ENCODE data around the gene SLC39A11. TPM values are rescaled to one million over a fixed set of nuclear protein-coding genes. Genes with fewer than 3 reads are reported as not detected.

The SLC39A11 gene
- polyA plus RNA-seq, 1 of the 3 experiments (the other 2 are of a cell fraction) = 23.5 TPM

DNA sequence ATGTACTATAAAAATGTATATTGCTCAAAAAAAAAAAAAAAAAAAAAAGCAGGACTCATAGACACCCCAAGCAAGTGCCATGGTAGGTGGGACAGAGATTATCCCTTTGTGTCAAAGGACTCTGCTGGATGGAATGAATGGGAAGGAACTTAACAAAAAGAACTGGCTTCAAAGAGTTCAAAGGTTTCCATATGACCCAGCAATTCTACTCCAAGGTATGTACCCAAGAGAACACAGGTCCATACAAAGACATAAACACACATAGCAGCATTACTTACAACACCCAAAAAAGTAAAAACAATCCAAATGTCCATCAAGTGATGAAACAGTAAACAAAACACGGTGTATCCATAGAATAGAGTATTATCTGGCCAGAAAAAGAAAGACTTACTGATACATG lies 255.2 kb downstream of the SLC39A11 start:
- H3K4me1 ChIP-seq (ENCODE audit: control insufficient read depth in 1 of 2, insufficient read depth in 2 of 2, low read depth in 1 of 2, low read length in 1 of 2) = no peaks in the 10 kb centered on the region
- no peaks in the 10 kb centered on the region for H3K79me2 ChIP-seq (ENCODE audit: insufficient read depth)
- no peak overlapping the region for H3K4me2 ChIP-seq
- TF ChIP-seq CHD2 (IDR thresholded peaks at IDR 0.05; ENCODE audit: low read length, partially characterized antibody) (no peak), GABPA (IDR thresholded peaks at IDR 0.05; ENCODE audit: low read depth) (no peak), NRF1 (IDR thresholded peaks at IDR 0.05; ENCODE audit: low read depth, low read length) (no peak), FOSL2 (IDR thresholded peaks at IDR 0.05; ENCODE audit: borderline replicate concordance, low read depth) (no peak), ELF1 (IDR thresholded peaks at IDR 0.05) (no peak), POLR2AphosphoS5 (IDR thresholded peaks at IDR 0.05; ENCODE audit: low read depth, low read length) (no peak)
- WGBS (ENCODE audit: low lambda C conversion rate) = 93% methylated on average over 1 of the region's 1 CpG
- ChIA-PET CTCF (no interaction called here), POLR2A (no interaction called here)
- H3K9me2 ChIP-seq = no peaks in the 10 kb centered on the region
- peaks cover 0 to 7% of the 10 kb centered on the region in 2 experiments for H3K36me3 ChIP-seq (replicated peaks in 1 of 2; ENCODE audit: control insufficient read depth in 1 of 2, insufficient read depth in 2 of 2, low read length in 1 of 2)
- no peak for DNase-seq
- H2AFZ ChIP-seq (ENCODE audit: low read depth) = no peak overlapping the region
- H3K9ac ChIP-seq = no peak overlapping the region
- H4K20me1 ChIP-seq (ENCODE audit: insufficient read depth) = no peaks in the 10 kb centered on the region
- H3K9me3 ChIP-seq = no peaks in the 10 kb centered on the region
- no peak overlapping the region for H3K27ac ChIP-seq (ENCODE audit: low read depth in 2 of 2, low read length in 1 of 2)
- H3K4me3 ChIP-seq (ENCODE audit: low read depth in 2 of 2, low read length in 1 of 2) = no peak overlapping the region
- no peaks in the 10 kb centered on the region for H3K27me3 ChIP-seq (ENCODE audit: insufficient read depth)
- H3F3A ChIP-seq (replicated peaks; ENCODE audit: insufficient read depth) = no peaks in the 10 kb centered on the region

DNA sequence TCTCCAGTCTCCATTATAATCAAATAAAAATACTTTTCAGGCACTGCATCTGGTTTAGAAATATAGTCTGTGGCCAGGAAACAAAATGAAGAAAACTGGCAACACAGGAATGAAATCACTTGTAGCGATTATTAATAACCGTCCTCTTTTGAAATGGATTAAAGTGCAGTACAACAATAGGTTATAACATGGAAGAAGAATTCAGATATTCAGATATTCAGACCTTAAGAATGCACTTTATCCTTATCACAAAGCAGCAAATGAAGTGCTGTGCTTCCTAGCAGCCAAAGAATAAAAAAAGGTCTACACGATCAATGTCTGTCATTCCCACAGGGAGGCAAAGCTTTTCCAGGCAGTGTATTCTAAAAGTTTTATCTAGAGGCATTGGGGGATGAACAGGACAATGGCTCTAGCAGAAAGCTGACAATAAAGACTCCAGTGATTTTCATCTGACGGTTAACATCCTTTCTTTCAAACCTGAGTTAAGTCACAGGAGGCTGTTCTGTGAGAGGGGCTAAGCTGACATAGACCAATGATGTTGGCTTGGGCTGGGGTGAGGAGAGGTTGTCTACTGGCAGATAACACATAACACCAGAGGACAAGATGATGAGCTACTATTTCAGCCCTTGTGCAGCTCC lies 259.2 kb downstream of the SLC39A11 start:
- no peak overlapping the region for H3K9ac ChIP-seq
- TF ChIP-seq RAD21 (IDR thresholded peaks at IDR 0.05; ENCODE audit: low read length) (no peak), SIN3A (IDR thresholded peaks at IDR 0.05; ENCODE audit: borderline replicate concordance, low read depth, low read length) (no peak), NFIC (IDR thresholded peaks at IDR 0.05; ENCODE audit: borderline replicate concordance) (no peak), CHD2 (IDR thresholded peaks at IDR 0.05; ENCODE audit: low read length, partially characterized antibody) (no peak)
- DNase-seq = no peak
- H3K79me2 ChIP-seq (ENCODE audit: insufficient read depth) = no peaks in the 10 kb centered on the region
- H3K27me3 ChIP-seq (ENCODE audit: insufficient read depth) = no peaks in the 10 kb centered on the region
- ChIA-PET CTCF (interaction anchor here (0.6 to 2.2 kb wide), 4 partner anchors 10 to 358 kb away, joined by 3 to 8 read pairs (median 4); no protein-coding TSS in a partner anchor), POLR2A (no interaction called here)
- WGBS (ENCODE audit: low lambda C conversion rate) = 89% methylated on average over 4 of the region's 4 CpGs
- no peak overlapping the region for H2AFZ ChIP-seq (ENCODE audit: low read depth)
- no peaks in the 10 kb centered on the region for H3K9me3 ChIP-seq
- no peaks in the 10 kb centered on the region for H4K20me1 ChIP-seq (ENCODE audit: insufficient read depth)
- no peaks in the 10 kb centered on the region for H3K9me2 ChIP-seq
- no peaks in the 10 kb centered on the region for H3K4me1 ChIP-seq (ENCODE audit: control insufficient read depth in 1 of 2, insufficient read depth in 2 of 2, low read depth in 1 of 2, low read length in 1 of 2)
- no peak overlapping the region for H3K4me3 ChIP-seq (ENCODE audit: low read depth in 2 of 2, low read length in 1 of 2)
- no peaks in the 10 kb centered on the region for H3K36me3 ChIP-seq (replicated peaks in 1 of 2; ENCODE audit: control insufficient read depth in 1 of 2, insufficient read depth in 2 of 2, low read length in 1 of 2)
- no peak overlapping the region for H3K27ac ChIP-seq (ENCODE audit: low read depth in 2 of 2, low read length in 1 of 2)
- no peak overlapping the region for H3K4me2 ChIP-seq
- H3F3A ChIP-seq (replicated peaks; ENCODE audit: insufficient read depth) = no peaks in the 10 kb centered on the region

DNA sequence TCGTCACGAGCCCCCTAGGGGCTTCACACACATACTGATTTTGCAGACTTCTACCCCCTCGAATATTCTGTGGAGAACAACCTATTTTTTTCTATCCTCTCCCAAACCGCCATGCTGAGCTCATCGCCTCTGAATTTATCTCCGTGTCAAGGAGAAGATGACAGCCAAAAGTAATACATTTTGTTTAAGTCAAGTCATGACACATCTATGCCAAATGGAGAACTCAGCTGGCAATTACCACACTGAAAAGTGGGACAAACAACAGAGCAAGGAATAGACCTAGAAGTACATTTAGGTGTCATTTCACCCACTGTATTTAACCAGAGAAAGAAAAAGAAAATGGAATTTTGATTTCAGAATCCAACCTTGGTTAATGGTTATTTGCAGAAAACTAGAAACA lies 260.2 kb downstream of the SLC39A11 start:
- Histone ChIP-seq H3K4me1 (ENCODE audit: control insufficient read depth in 1 of 2, insufficient read depth in 2 of 2, low read depth in 1 of 2, low read length in 1 of 2) (no peaks in the 10 kb centered on the region), H3K79me2 (ENCODE audit: insufficient read depth) (no peaks in the 10 kb centered on the region), H3K9me2 (no peaks in the 10 kb centered on the region), H3K4me3 (ENCODE audit: low read depth in 2 of 2, low read length in 1 of 2) (no peak overlapping the region), H3K4me2 (no peak overlapping the region), H3K9me3 (no peaks in the 10 kb centered on the region), H2AFZ (ENCODE audit: low read depth) (no peak overlapping the region), H3K36me3 (replicated peaks in 1 of 2; ENCODE audit: control insufficient read depth in 1 of 2, insufficient read depth in 2 of 2, low read length in 1 of 2) (no peaks in the 10 kb centered on the region), H3F3A (replicated peaks; ENCODE audit: insufficient read depth) (no peaks in the 10 kb centered on the region), H3K27ac (ENCODE audit: low read depth in 2 of 2, low read length in 1 of 2) (no peak overlapping the region), H3K9ac (no peak overlapping the region), H4K20me1 (ENCODE audit: insufficient read depth) (no peaks in the 10 kb centered on the region), H3K27me3 (ENCODE audit: insufficient read depth) (no peaks in the 10 kb centered on the region)
- ChIA-PET POLR2A (no interaction called here), CTCF (interaction anchor here (1.7 to 2.2 kb wide), 3 partner anchors 9 to 275 kb away, joined by 4 to 8 read pairs (median 5); no protein-coding TSS in a partner anchor)
- WGBS (ENCODE audit: low lambda C conversion rate) = 88% methylated on average over 6 of the region's 6 CpGs
- DNase-seq = no peak
- TF ChIP-seq ELF1 (IDR thresholded peaks at IDR 0.05) (no peak), MEF2A (IDR thresholded peaks at IDR 0.05; ENCODE audit: borderline replicate concordance, low read depth) (no peak), FOSL2 (IDR thresholded peaks at IDR 0.05; ENCODE audit: borderline replicate concordance, low read depth) (no peak), MXI1 (IDR thresholded peaks at IDR 0.05; ENCODE audit: low read depth, low read length) (no peak), TCF12 (IDR thresholded peaks at IDR 0.05) (no peak), EZH2phosphoT487 (IDR thresholded peaks at IDR 0.05; ENCODE audit: borderline replicate concordance, low read depth) (no peak), POLR2AphosphoS5 (IDR thresholded peaks at IDR 0.05; ENCODE audit: low read depth, low read length) (no peak), NFIC (IDR thresholded peaks at IDR 0.05; ENCODE audit: borderline replicate concordance) (no peak), RCOR1 (IDR thresholded peaks at IDR 0.05; ENCODE audit: low read length) (no peak), EP300 (IDR thresholded peaks at IDR 0.05; ENCODE audit: borderline replicate concordance in 1 of 2, low read depth in 1 of 2, low read length in 1 of 2) (no peak), FOXM1 (IDR thresholded peaks at IDR 0.05; ENCODE audit: low read depth) (no peak)
- TF ChIP-seq, protein P1, sequence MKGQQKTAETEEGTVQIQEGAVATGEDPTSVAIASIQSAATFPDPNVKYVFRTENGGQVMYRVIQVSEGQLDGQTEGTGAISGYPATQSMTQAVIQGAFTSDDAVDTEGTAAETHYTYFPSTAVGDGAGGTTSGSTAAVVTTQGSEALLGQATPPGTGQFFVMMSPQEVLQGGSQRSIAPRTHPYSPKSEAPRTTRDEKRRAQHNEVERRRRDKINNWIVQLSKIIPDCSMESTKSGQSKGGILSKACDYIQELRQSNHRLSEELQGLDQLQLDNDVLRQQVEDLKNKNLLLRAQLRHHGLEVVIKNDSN (IDR thresholded peaks at IDR 0.05; ENCODE audit: borderline replicate concordance, low read depth) = no peak
- TF ChIP-seq, protein P2, sequence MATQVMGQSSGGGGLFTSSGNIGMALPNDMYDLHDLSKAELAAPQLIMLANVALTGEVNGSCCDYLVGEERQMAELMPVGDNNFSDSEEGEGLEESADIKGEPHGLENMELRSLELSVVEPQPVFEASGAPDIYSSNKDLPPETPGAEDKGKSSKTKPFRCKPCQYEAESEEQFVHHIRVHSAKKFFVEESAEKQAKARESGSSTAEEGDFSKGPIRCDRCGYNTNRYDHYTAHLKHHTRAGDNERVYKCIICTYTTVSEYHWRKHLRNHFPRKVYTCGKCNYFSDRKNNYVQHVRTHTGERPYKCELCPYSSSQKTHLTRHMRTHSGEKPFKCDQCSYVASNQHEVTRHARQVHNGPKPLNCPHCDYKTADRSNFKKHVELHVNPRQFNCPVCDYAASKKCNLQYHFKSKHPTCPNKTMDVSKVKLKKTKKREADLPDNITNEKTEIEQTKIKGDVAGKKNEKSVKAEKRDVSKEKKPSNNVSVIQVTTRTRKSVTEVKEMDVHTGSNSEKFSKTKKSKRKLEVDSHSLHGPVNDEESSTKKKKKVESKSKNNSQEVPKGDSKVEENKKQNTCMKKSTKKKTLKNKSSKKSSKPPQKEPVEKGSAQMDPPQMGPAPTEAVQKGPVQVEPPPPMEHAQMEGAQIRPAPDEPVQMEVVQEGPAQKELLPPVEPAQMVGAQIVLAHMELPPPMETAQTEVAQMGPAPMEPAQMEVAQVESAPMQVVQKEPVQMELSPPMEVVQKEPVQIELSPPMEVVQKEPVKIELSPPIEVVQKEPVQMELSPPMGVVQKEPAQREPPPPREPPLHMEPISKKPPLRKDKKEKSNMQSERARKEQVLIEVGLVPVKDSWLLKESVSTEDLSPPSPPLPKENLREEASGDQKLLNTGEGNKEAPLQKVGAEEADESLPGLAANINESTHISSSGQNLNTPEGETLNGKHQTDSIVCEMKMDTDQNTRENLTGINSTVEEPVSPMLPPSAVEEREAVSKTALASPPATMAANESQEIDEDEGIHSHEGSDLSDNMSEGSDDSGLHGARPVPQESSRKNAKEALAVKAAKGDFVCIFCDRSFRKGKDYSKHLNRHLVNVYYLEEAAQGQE (IDR thresholded peaks at IDR 0.05; ENCODE audit: low read depth, low read length) = no peak
